Fibroblast of the conjunctiva (primary cell): Measurements from ENCODE around the gene VPS35L.

ENCODE experiments used
- DNase-seq: peaks from one replicate; pipeline ENCODE4 v3.0.0-alpha.2; 2010; ENCODE audit warnings: low read depth

Gene VPS35L

GRCh38 chr16:19595043-19595767, 39.7 kb downstream of the VPS35L start:
- DNase-seq = no peak

- no peak for DNase-seq
These were observed 43.5 kb downstream of the VPS35L start for GRCh38 chr16:19598805-19599510.

- DNase-seq = no peak
These were observed 44.6 kb downstream of the VPS35L start for GRCh38 chr16:19599968-19600716.

GRCh38 chr16:19601083-19601976, 45.8 kb downstream of the VPS35L start:
- DNase-seq = no peak

- no peak for DNase-seq
These were observed 49.4 kb downstream of the VPS35L start for GRCh38 chr16:19604911-19605310.

- DNase-seq = no peak
These were observed 50.2 kb downstream of the VPS35L start for GRCh38 chr16:19605701-19606100.

- DNase-seq = peak; percentile 70
These were observed 52.2 kb downstream of the VPS35L start for GRCh38 chr16:19607616-19608280.

GRCh38 chr16:19609359-19609758, 53.9 kb downstream of the VPS35L start:
- DNase-seq = no peak

- DNase-seq = no peak
These were observed 54.7 kb downstream of the VPS35L start for GRCh38 chr16:19610200-19610599.

- no peak for DNase-seq
These were observed 58.3 kb downstream of the VPS35L start for GRCh38 chr16:19613834-19614233.

- DNase-seq = no peak
These were observed 60.7 kb downstream of the VPS35L start for GRCh38 chr16:19616241-19616640.

GRCh38 chr16:19618876-19619275, 63.4 kb downstream of the VPS35L start:
- no peak for DNase-seq

GRCh38 chr16:19621445-19621844, 65.9 kb downstream of the VPS35L start:
- no peak for DNase-seq

- no peak for DNase-seq
These were observed 69.5 kb downstream of the VPS35L start for GRCh38 chr16:19625039-19625438.

GRCh38 chr16:19636436-19637267, 81.1 kb downstream of the VPS35L start:
- DNase-seq = no peak

- no peak for DNase-seq
These were observed 84.5 kb downstream of the VPS35L start for GRCh38 chr16:19639986-19640421.

- no peak for DNase-seq
These were observed 87.0 kb downstream of the VPS35L start for GRCh38 chr16:19642501-19642900.

GRCh38 chr16:19644877-19645276, 89.4 kb downstream of the VPS35L start:
- peak; percentile 65 for DNase-seq

GRCh38 chr16:19645557-19645981, 90.1 kb downstream of the VPS35L start:
- DNase-seq = peak; percentile 26

GRCh38 chr16:19649980-19650379, 94.5 kb downstream of the VPS35L start:
- no peak for DNase-seq
